ENCODE measurements around the gene GRIK1. TPM values are rescaled to one million over a fixed set of nuclear protein-coding genes. Genes with fewer than 3 reads are reported as not detected.

GRIK1 gene
- total RNA-seq, 1 experiment from 2014 or later = not detected

GRCh38 chr21:29979043-29979442, 39.2 kb upstream of the GRIK1 start:
- no peaks in the 10 kb centered on the region for H3K4me1 ChIP-seq (replicated peaks; ENCODE audit: insufficient read depth)
- no peaks in the 10 kb centered on the region for H3K36me3 ChIP-seq (ENCODE audit: low read depth)
- H3F3A ChIP-seq (ENCODE audit: insufficient read depth, low read depth) = no peaks in the 10 kb centered on the region
- no TSS peak for BruUV-seq (replicated peaks)
- H3K27ac ChIP-seq = no peak overlapping the region
- H3K4me3 ChIP-seq = no peak overlapping the region
- no peaks in the 10 kb centered on the region for H3K9me2 ChIP-seq (ENCODE audit: insufficient read depth)
- no peaks in the 10 kb centered on the region for H4K20me1 ChIP-seq (ENCODE audit: insufficient read depth)
- no peaks in the 10 kb centered on the region for H3K79me2 ChIP-seq (ENCODE audit: low read depth)
- POLR2A ChIA-PET (ENCODE audit: unreplicated experiment) = no interaction called here
- TF ChIP-seq, protein P1, sequence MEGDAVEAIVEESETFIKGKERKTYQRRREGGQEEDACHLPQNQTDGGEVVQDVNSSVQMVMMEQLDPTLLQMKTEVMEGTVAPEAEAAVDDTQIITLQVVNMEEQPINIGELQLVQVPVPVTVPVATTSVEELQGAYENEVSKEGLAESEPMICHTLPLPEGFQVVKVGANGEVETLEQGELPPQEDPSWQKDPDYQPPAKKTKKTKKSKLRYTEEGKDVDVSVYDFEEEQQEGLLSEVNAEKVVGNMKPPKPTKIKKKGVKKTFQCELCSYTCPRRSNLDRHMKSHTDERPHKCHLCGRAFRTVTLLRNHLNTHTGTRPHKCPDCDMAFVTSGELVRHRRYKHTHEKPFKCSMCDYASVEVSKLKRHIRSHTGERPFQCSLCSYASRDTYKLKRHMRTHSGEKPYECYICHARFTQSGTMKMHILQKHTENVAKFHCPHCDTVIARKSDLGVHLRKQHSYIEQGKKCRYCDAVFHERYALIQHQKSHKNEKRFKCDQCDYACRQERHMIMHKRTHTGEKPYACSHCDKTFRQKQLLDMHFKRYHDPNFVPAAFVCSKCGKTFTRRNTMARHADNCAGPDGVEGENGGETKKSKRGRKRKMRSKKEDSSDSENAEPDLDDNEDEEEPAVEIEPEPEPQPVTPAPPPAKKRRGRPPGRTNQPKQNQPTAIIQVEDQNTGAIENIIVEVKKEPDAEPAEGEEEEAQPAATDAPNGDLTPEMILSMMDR (conservative IDR thresholded peaks at IDR 0.05) = no peak
- TF ChIP-seq EZH2 (IDR thresholded peaks at IDR 0.05; ENCODE audit: low read depth) = no peak
- CTCF ChIA-PET = no interaction called here
- H3K4me2 ChIP-seq = no peak overlapping the region
- intact Hi-C loops (cut with micrococcal nuclease; ENCODE audit: unreplicated experiment) = no loop called here
- no peaks in the 10 kb centered on the region for H3K27me3 ChIP-seq (ENCODE audit: insufficient read depth, low read depth)
- no peaks in the 10 kb centered on the region for H3K9me3 ChIP-seq (ENCODE audit: insufficient read depth, low read depth)
- H2AFZ ChIP-seq = no peak overlapping the region
- DNase-seq = no peak

DNA sequence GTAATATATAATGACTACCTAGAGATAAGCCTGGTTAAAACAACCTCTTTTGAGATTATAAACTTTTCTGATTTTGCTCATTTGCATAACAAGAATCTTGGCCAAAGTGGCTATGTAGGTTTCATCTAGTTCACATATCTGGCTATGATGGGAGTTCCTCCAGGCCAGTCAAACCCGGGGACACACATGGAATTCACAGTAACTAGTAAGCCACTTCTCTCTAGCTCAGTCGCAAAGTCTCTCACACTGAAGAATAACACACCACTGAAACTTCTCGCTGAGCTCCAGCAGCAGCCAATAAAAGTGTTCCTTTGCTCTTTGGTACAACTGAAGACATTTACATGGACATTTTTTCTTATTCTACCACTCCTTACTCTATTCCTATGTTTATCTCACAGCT, 36.0 kb upstream of the GRIK1 start:
- H3K79me2 ChIP-seq (ENCODE audit: low read depth) = no peaks in the 10 kb centered on the region
- H4K20me1 ChIP-seq (ENCODE audit: insufficient read depth) = no peaks in the 10 kb centered on the region
- no peak for TF ChIP-seq EZH2 (IDR thresholded peaks at IDR 0.05; ENCODE audit: low read depth)
- TF ChIP-seq, protein P1 (conservative IDR thresholded peaks at IDR 0.05) = no peak
- no peaks in the 10 kb centered on the region for H3K36me3 ChIP-seq (ENCODE audit: low read depth)
- no peaks in the 10 kb centered on the region for H3K9me2 ChIP-seq (ENCODE audit: insufficient read depth)
- no peak overlapping the region for H2AFZ ChIP-seq
- no peak for DNase-seq
- POLR2A ChIA-PET (ENCODE audit: unreplicated experiment) = no interaction called here
- no peaks in the 10 kb centered on the region for H3K9me3 ChIP-seq (ENCODE audit: insufficient read depth, low read depth)
- no peaks in the 10 kb centered on the region for H3K4me1 ChIP-seq (replicated peaks; ENCODE audit: insufficient read depth)
- intact Hi-C loops (cut with micrococcal nuclease; ENCODE audit: unreplicated experiment) = no loop called here
- no peak overlapping the region for H3K4me2 ChIP-seq
- H3K27ac ChIP-seq = no peak overlapping the region
- CTCF ChIA-PET = no interaction called here
- no TSS peak for BruUV-seq (replicated peaks)
- no peaks in the 10 kb centered on the region for H3K27me3 ChIP-seq (ENCODE audit: insufficient read depth, low read depth)
- no peak overlapping the region for H3K4me3 ChIP-seq
- no peaks in the 10 kb centered on the region for H3F3A ChIP-seq (ENCODE audit: insufficient read depth, low read depth)

DNA sequence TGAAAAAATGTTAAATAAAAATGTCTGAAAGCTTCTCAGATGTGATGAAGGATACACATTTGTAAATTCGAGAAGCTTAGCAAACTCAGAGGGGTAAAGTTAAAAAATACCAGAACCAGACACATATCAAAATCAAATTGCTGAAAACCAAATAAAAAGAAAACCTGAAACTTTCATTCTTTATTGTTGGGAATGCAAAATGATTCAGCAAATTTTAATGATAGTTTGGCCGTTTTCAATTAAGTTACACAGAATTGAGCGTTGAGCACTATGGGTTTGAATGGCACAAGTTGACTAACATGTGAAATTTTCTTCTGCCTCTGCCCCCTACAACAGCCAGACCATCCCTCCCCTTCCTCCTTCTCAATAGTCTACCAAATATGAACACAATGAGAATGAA, 33.5 kb upstream of the GRIK1 start:
- Histone ChIP-seq H3K79me2 (ENCODE audit: low read depth) (no peaks in the 10 kb centered on the region), H3K27ac (no peak overlapping the region), H3K4me3 (no peak overlapping the region), H2AFZ (no peak overlapping the region), H3K27me3 (ENCODE audit: insufficient read depth, low read depth) (no peaks in the 10 kb centered on the region), H3K4me1 (replicated peaks; ENCODE audit: insufficient read depth) (no peaks in the 10 kb centered on the region), H3K9me3 (ENCODE audit: insufficient read depth, low read depth) (no peaks in the 10 kb centered on the region), H3K36me3 (ENCODE audit: low read depth) (no peaks in the 10 kb centered on the region), H4K20me1 (ENCODE audit: insufficient read depth) (no peaks in the 10 kb centered on the region), H3F3A (ENCODE audit: insufficient read depth, low read depth) (no peaks in the 10 kb centered on the region), H3K9me2 (ENCODE audit: insufficient read depth) (no peaks in the 10 kb centered on the region), H3K4me2 (no peak overlapping the region)
- ChIA-PET POLR2A (ENCODE audit: unreplicated experiment) (no interaction called here), CTCF (no interaction called here)
- intact Hi-C loops (cut with micrococcal nuclease; ENCODE audit: unreplicated experiment) = no loop called here
- no TSS peak for BruUV-seq (replicated peaks)
- TF ChIP-seq, protein P1 (conservative IDR thresholded peaks at IDR 0.05) = no peak
- TF ChIP-seq EZH2 (IDR thresholded peaks at IDR 0.05; ENCODE audit: low read depth) = no peak
- DNase-seq = no peak

Measured in PC-9 (cell line).